HUES6 (cell line): ENCODE measurements around the gene OR52J3.

Experiments used
- H3K27ac ChIP-seq: 2 replicates; pipeline ENCODE4 v1.7.0; 2013; ENCODE audit warnings: low read depth, mild to moderate bottlenecking, low read length, inconsistent platforms
- H3K27me3 ChIP-seq: 2 replicates; pipeline ENCODE4 v1.6.1; 2013; ENCODE audit warnings: low read length; ENCODE audit not compliant: control insufficient read depth, insufficient read depth
- H3K36me3 ChIP-seq: 2 replicates; pipeline ENCODE4 v1.6.1; 2013; ENCODE audit warnings: low read length; ENCODE audit not compliant: control insufficient read depth, insufficient read depth
- H3K4me1 ChIP-seq: 2 replicates; pipeline ENCODE4 v1.6.1; 2013; ENCODE audit warnings: low read length; ENCODE audit not compliant: control insufficient read depth, insufficient read depth
- H3K4me3 ChIP-seq: 2 replicates; pipeline ENCODE4 v1.5.1; 2013; ENCODE audit warnings: low read depth, low read length
- H3K9ac ChIP-seq: one replicate; pipeline ENCODE4 v1.6.1; 2013; ENCODE audit warnings: mild to moderate bottlenecking, low read length
- H3K9me3 ChIP-seq: 2 replicates; pipeline ENCODE4 v1.6.1; 2013; ENCODE audit warnings: low read depth, low read length; ENCODE audit not compliant: control insufficient read depth, insufficient read depth

OR52J3 gene

GRCh38 chr11:5092821-5093585 is 46.7 kb downstream of the OR52J3 start:
- Histone ChIP-seq H3K4me3 (no peak overlapping the region), H3K27ac (no peak overlapping the region), H3K4me1 (no peaks in the 10 kb centered on the region), H3K27me3 (no peaks in the 10 kb centered on the region), H3K9ac (no peak overlapping the region), H3K36me3 (no peaks in the 10 kb centered on the region), H3K9me3 (no peaks in the 10 kb centered on the region)

- Histone ChIP-seq H3K4me3 (no peak overlapping the region), H3K36me3 (no peaks in the 10 kb centered on the region), H3K4me1 (no peaks in the 10 kb centered on the region), H3K9ac (no peak overlapping the region), H3K9me3 (no peaks in the 10 kb centered on the region), H3K27ac (no peak overlapping the region), H3K27me3 (no peaks in the 10 kb centered on the region)
Measured at GRCh38 chr11:5096011-5096410, 49.7 kb downstream of the OR52J3 start.
